Neuron (in vitro differentiated cells): ENCODE results near the gene EPHB3.

Experiments
- H2AFZ ChIP-seq: one replicate; pipeline ENCODE4 v1.6.1; 2013; ENCODE audit warnings: low read depth, mild to moderate bottlenecking, inconsistent platforms, low read length, moderate library complexity
- H3K27me3 ChIP-seq: one replicate; pipeline ENCODE4 v1.6.1; 2013; ENCODE audit warnings: low read length; ENCODE audit not compliant: insufficient read depth
- H3K36me3 ChIP-seq: one replicate; pipeline ENCODE4 v1.6.1; 2013; ENCODE audit warnings: low read length; ENCODE audit not compliant: insufficient read depth
- H3K4me1 ChIP-seq: one replicate; pipeline ENCODE4 v1.6.1; 2013; ENCODE audit warnings: low read length; ENCODE audit not compliant: insufficient read depth
- H3K4me3 ChIP-seq: 2 replicates; pipeline ENCODE4 v1.5.1; 2013; ENCODE audit warnings: mild to moderate bottlenecking, low read length, moderate library complexity
- H3K9me3 ChIP-seq: one replicate; pipeline ENCODE4 v1.6.1; 2013; ENCODE audit warnings: low read length

Gene EPHB3

GRCh38 chr3:184538666-184539431 lies 22.7 kb upstream of the EPHB3 start:
- H3K27me3 ChIP-seq: peaks cover 28% of the 10 kb centered on the region
- no peak overlapping the region for H2AFZ ChIP-seq
- no peaks in the 10 kb centered on the region for H3K36me3 ChIP-seq
- no peaks in the 10 kb centered on the region for H3K9me3 ChIP-seq
- H3K4me3 ChIP-seq: no peak overlapping the region
- H3K4me1 ChIP-seq: peaks cover 3% of the 10 kb centered on the region

DNA sequence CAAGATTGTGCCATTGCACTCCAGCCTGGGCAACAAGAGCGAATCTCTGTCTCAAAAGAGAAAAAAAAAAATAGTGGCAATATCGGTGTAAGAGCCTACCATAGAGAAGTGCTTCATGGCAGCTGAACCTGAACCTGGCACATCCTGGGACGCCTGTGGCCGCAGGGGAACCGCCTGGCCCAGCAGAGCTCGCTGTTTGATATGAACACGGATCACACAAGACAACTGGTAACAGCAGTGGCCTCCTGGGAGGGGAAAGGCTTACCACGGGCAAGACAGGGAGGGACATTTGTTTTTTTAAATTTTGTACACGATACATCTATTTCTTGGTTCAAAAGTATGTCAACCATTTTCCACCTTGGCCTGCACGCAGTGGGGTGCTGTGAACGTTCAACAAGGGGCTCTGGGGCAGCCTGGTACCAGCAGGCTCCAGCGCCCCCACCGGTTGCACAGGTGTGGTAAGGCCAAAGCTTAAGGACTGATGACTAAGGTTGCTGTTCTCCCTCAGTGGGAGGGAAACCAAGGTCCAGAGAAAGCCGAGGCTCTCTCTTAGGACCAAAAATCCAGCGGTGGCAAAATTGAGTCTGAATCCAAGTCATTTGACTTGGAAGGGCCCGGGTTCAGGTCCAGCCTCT lies 21.7 kb upstream of the EPHB3 start:
- Histone ChIP-seq H3K36me3 (no peaks in the 10 kb centered on the region), H3K4me1 (peaks cover 3% of the 10 kb centered on the region), H2AFZ (no peak overlapping the region), H3K9me3 (no peaks in the 10 kb centered on the region), H3K27me3 (peaks cover 28% of the 10 kb centered on the region), H3K4me3 (no peak overlapping the region)

DNA sequence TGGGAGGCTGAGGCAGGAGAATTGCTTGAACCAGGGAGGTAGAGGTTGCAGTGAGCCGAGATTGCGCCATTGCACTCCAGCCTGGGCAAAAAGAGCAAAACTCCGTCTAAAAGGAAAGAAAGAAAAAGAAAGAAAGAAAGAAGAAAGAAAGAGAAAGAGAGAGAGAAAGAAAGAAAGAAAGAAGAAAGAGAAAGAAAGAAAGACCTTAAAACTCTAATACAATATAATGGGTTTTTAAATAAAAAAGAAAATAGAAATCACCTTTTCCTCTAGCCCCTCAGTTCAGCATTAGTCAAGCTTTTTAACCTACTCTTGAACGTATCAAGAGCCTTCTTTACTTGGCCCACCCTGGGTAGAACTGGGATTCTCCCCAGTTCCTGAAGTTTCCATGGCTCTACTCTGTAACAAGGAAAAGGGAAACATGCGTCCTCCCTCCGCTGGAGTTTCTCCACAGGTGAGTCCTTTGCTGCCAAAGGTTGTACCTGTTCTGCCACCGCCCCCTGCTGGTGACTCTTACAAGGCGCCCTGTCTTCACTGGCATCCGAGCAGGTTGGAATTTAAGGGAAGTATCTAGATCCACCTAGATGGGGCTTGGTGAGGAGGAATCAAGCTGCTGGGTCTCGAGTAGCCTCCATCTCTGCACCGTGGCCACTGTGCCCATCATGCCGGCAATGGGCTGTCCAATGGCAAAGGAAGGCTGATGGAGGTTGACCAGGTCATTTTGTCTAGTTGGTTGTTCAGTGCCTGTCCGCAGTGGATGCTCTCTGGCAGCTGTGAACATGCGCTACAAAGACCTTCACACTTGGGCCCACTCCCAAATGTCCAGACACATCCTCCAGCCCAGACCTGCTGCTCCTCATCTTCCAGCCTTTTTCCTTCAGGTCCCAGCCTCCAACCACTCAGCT lies 20.6 kb upstream of the EPHB3 start:
- Histone ChIP-seq H3K4me1 (peaks cover 3% of the 10 kb centered on the region), H2AFZ (no peak overlapping the region), H3K27me3 (peaks cover 28% of the 10 kb centered on the region), H3K4me3 (no peak overlapping the region), H3K9me3 (no peaks in the 10 kb centered on the region), H3K36me3 (no peaks in the 10 kb centered on the region)

- no peak overlapping the region for H3K4me3 ChIP-seq
- peaks cover 20% of the 10 kb centered on the region for H3K27me3 ChIP-seq
- peaks cover 3% of the 10 kb centered on the region for H3K4me1 ChIP-seq
- H2AFZ ChIP-seq: no peak overlapping the region
- no peaks in the 10 kb centered on the region for H3K9me3 ChIP-seq
- no peaks in the 10 kb centered on the region for H3K36me3 ChIP-seq
Observed at GRCh38 chr3:184541886-184542562, 19.6 kb upstream of the EPHB3 start.

- peaks cover 16% of the 10 kb centered on the region for H3K27me3 ChIP-seq
- H2AFZ ChIP-seq: no peak overlapping the region
- H3K4me3 ChIP-seq: no peak overlapping the region
- H3K4me1 ChIP-seq: peaks cover 3% of the 10 kb centered on the region
- no peaks in the 10 kb centered on the region for H3K9me3 ChIP-seq
- H3K36me3 ChIP-seq: no peaks in the 10 kb centered on the region
Observed at GRCh38 chr3:184542577-184542976, 19.0 kb upstream of the EPHB3 start.

DNA sequence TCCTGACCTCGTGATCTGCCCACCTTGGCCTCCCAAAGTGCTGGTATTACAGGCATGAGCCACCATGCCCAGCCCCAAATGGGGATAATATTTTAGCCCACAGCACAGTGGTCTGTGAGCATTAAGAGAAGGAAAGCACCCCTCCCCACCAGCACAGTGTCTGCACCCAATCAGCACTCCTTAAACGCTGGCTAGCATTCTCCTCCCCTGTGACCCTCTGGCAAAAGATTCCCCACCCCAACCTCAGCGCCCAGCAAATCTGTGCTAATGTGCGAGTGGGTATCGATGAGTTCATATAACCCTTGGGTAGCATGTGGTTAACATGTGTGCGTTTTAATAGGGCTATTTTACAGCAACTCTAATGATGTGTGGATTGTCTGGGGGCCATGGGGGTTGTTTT lies 18.3 kb upstream of the EPHB3 start:
- Histone ChIP-seq H3K4me3 (no peak overlapping the region), H2AFZ (no peak overlapping the region), H3K27me3 (peaks cover 11% of the 10 kb centered on the region), H3K4me1 (peaks cover 3% of the 10 kb centered on the region), H3K9me3 (no peaks in the 10 kb centered on the region), H3K36me3 (no peaks in the 10 kb centered on the region)

DNA sequence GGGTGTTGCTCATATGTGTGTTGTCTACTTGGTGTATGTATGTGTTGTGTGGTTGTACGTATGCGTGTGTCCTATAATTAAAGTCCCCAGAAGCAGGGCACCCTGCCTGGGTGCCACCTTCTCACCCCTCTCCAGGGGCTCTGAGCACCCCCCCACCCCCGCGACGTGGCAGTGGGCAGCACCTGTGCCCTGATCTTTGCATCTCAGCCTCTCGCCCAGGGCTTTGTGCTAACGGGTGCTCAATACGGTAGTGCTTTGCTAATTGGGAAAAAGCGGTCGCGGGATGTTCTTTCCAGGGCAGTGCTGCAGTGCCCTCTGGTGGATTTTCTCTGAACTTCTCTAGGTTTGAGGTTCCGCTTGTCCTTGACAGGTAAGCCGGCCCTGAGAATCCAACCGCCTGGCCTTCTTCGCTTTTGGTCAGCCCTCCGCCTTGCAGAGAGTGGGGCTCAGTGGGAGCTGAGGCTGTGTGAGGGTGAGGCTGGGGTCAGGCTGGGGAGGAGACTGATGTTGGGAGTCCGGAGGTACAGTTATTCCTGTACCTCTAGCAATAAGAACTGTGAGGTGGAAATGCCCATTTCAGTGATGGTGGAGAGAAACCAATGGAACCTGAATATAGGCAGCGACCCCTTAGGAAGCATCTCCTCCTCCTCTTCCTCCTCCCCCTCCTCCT lies 17.6 kb upstream of the EPHB3 start:
- Histone ChIP-seq H3K9me3 (no peaks in the 10 kb centered on the region), H3K4me1 (peaks cover 3% of the 10 kb centered on the region), H2AFZ (no peak overlapping the region), H3K27me3 (peaks cover 4% of the 10 kb centered on the region), H3K36me3 (no peaks in the 10 kb centered on the region), H3K4me3 (no peak overlapping the region)

DNA sequence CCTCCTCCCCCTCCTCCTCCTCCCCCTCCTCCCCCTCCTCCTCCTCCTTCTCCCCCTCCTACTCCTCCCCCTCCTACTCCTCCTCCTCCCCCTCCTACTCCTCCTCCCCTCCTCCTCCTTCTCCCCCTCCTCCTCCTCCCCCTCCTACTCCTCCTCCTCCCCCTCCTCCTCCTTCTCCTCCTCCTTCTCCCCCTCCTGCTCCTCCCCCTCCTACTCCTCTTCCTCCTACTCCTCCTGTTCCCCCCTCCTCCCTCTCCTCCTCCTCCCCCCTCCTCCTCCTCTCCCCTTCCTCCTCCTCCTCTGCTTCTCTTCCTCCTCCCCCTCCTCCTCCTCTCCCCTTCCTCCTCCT lies 17.1 kb upstream of the EPHB3 start:
- no peaks in the 10 kb centered on the region for H3K27me3 ChIP-seq
- no peak overlapping the region for H3K4me3 ChIP-seq
- H3K36me3 ChIP-seq: no peaks in the 10 kb centered on the region
- no peak overlapping the region for H2AFZ ChIP-seq
- H3K9me3 ChIP-seq: no peaks in the 10 kb centered on the region
- peaks cover 3% of the 10 kb centered on the region for H3K4me1 ChIP-seq

- no peaks in the 10 kb centered on the region for H3K9me3 ChIP-seq
Observed at GRCh38 chr3:184545769-184546168, 15.8 kb upstream of the EPHB3 start.

DNA sequence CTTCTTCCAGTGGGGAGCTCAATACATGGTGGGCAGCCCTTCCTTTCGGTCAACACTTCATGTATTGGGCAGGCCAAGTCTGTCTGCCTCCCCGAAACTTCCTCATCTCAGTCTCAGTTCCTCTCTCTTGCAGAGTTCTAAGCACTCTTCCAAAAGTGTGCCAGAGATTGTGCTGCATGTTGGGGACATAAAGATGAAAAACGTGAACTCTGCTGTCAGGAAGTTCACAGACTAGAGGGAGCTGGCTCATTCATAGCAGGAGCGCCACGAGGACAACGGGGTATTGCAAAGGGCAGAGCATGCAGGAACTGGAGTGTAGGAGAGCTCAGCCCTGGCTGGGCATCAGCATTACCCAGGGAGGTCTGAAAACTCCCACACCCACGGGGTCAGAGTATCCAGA lies 15.3 kb upstream of the EPHB3 start:
- Histone ChIP-seq H3K9me3 (no peaks in the 10 kb centered on the region), H3K36me3 (no peaks in the 10 kb centered on the region), H3K4me1 (peaks cover 3% of the 10 kb centered on the region), H3K27me3 (no peaks in the 10 kb centered on the region), H2AFZ (no peak overlapping the region), H3K4me3 (no peak overlapping the region)

More at GRCh38 chr3:184545769-184546168, 15.8 kb upstream of the EPHB3 start:
- no peaks in the 10 kb centered on the region for H3K36me3 ChIP-seq
- no peak overlapping the region for H2AFZ ChIP-seq
- H3K4me1 ChIP-seq: peaks cover 3% of the 10 kb centered on the region
- H3K27me3 ChIP-seq: no peaks in the 10 kb centered on the region
- no peak overlapping the region for H3K4me3 ChIP-seq

- H3K36me3 ChIP-seq: no peaks in the 10 kb centered on the region
- H3K4me3 ChIP-seq: no peak overlapping the region
- H3K27me3 ChIP-seq: peaks cover 8% of the 10 kb centered on the region
- H3K4me1 ChIP-seq: no peaks in the 10 kb centered on the region
- H3K9me3 ChIP-seq: no peaks in the 10 kb centered on the region
- no peak overlapping the region for H2AFZ ChIP-seq
Observed at GRCh38 chr3:184549796-184550577, 11.6 kb upstream of the EPHB3 start.

GRCh38 chr3:184551103-184551502 lies 10.5 kb upstream of the EPHB3 start:
- no peaks in the 10 kb centered on the region for H3K9me3 ChIP-seq
- H3K4me3 ChIP-seq: no peak overlapping the region
- no peaks in the 10 kb centered on the region for H3K4me1 ChIP-seq
- no peaks in the 10 kb centered on the region for H3K36me3 ChIP-seq
- H2AFZ ChIP-seq: no peak overlapping the region
- peaks cover 16% of the 10 kb centered on the region for H3K27me3 ChIP-seq
